GM18858 (cell line): ENCODE measurements around the gene PAEP.
"Not testable (repeated sequence)": the region's sequence is repeated elsewhere in the genome, so short reads cannot be mapped to it uniquely, and the experiment has no call there.

ENCODE experiments used
- ATAC-seq: cut with Tn5 transposase; IDR thresholded peaks from one replicate; pipeline ENCODE4 v1.9.1; 2021; ENCODE audit not compliant: unreplicated experiment

The PAEP gene

GRCh38 chr9:135525241-135526088, 36.1 kb upstream of the PAEP start:
- no peak for ATAC-seq

GRCh38 chr9:135526089-135526729, 35.3 kb upstream of the PAEP start:
- ATAC-seq: no peak

- no peak for ATAC-seq
Measured at GRCh38 chr9:135526730-135527571, 34.6 kb upstream of the PAEP start.

GRCh38 chr9:135528842-135529435, 32.6 kb upstream of the PAEP start:
- not testable (repeated sequence) for ATAC-seq

- ATAC-seq: no peak
Measured at GRCh38 chr9:135530146-135530545, 31.4 kb upstream of the PAEP start.

GRCh38 chr9:135531096-135531495, 30.5 kb upstream of the PAEP start:
- ATAC-seq: no peak

GRCh38 chr9:135533113-135533512, 28.4 kb upstream of the PAEP start:
- ATAC-seq: no peak

GRCh38 chr9:135533674-135534073, 27.9 kb upstream of the PAEP start:
- ATAC-seq: no peak

- not testable (repeated sequence) for ATAC-seq
Measured at GRCh38 chr9:135534192-135534711, 27.3 kb upstream of the PAEP start.

- not testable (repeated sequence) for ATAC-seq
Measured at GRCh38 chr9:135534826-135535225, 26.7 kb upstream of the PAEP start.

- not testable (repeated sequence) for ATAC-seq
Measured at GRCh38 chr9:135535631-135536030, 25.9 kb upstream of the PAEP start.

GRCh38 chr9:135536216-135536615, 25.3 kb upstream of the PAEP start:
- ATAC-seq: no peak

- not testable (repeated sequence) for ATAC-seq
Measured at GRCh38 chr9:135543262-135543894, 18.2 kb upstream of the PAEP start.

GRCh38 chr9:135544981-135545635, 16.4 kb upstream of the PAEP start:
- ATAC-seq: no peak

- ATAC-seq: not testable (repeated sequence)
Measured at GRCh38 chr9:135545646-135546176, 15.8 kb upstream of the PAEP start, which contains the start of gene OBP2A. Gene OBP2A (plus strand): TSS chr9:135546126. CDS start chr9:135546181, 55 bp downstream.

- not testable (repeated sequence) for ATAC-seq
Measured at GRCh38 chr9:135546792-135547617, 14.6 kb upstream of the PAEP start.

- no peak for ATAC-seq
Measured at GRCh38 chr9:135547756-135548736, 13.5 kb upstream of the PAEP start.
